ENCODE measurements around the gene ENPP5.
"Not testable (repeated sequence)": the region's sequence is repeated elsewhere in the genome, so short reads cannot be mapped to it uniquely, and the experiment has no call there.

The ENPP5 gene

GRCh38 chr6:46136831-46137230 is 33.9 kb downstream of the ENPP5 start:
- Histone ChIP-seq H3K9ac (ENCODE audit: low read depth in 1 of 2, low read length in 2 of 2) (no peak overlapping the region), H3K27ac (ENCODE audit: low read depth, low read length) (no peak overlapping the region), H3K9me3 (ENCODE audit: control insufficient read depth in 1 of 2, low read length in 2 of 2) (no peaks in the 10 kb centered on the region), H3K4me1 (ENCODE audit: control insufficient read depth in 1 of 2, insufficient read depth in 2 of 2, low read length in 2 of 2) (peaks cover 0 to 4% of the 10 kb centered on the region in 2 donors), H3K27me3 (ENCODE audit: control insufficient read depth in 1 of 2, insufficient read depth in 2 of 2, low read length in 2 of 2) (no peaks in the 10 kb centered on the region), H3K4me3 (ENCODE audit: low read depth in 1 of 2, low read length in 2 of 2) (no peak overlapping the region), H3K36me3 (ENCODE audit: control insufficient read depth in 1 of 2, insufficient read depth in 2 of 2, low read length in 2 of 2) (no peaks in the 10 kb centered on the region)

DNA sequence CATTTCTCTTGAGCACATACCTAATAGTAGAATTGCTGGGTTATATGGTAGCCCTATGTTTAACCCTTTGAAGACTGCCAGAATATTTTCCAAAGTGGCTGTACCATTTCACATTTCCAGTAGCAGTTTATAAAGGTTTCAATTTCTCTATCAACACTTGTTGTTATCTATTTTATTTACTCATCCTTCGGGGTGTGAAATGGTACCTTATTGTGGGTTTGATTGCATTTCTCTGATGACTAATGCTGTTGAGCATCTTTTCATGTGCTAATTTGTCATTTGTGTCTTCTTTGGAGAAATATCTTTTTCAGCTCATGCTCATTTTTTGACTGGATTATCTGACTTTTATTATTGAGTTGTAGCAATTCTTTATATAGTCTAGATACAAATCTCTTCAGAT is 35.6 kb downstream of the ENPP5 start:
- no peaks in the 10 kb centered on the region for H3K27me3 ChIP-seq (ENCODE audit: control insufficient read depth in 1 of 2, insufficient read depth in 2 of 2, low read length in 2 of 2)

GRCh38 chr6:46134216-46134615 is 36.6 kb downstream of the ENPP5 start:
- Histone ChIP-seq H3K36me3 (ENCODE audit: control insufficient read depth in 1 of 2, insufficient read depth in 2 of 2, low read length in 2 of 2) (no peaks in the 10 kb centered on the region), H3K9ac (ENCODE audit: low read depth in 1 of 2, low read length in 2 of 2) (no peak overlapping the region), H3K9me3 (ENCODE audit: control insufficient read depth in 1 of 2, low read length in 2 of 2) (no peaks in the 10 kb centered on the region), H3K27ac (ENCODE audit: low read depth, low read length) (no peak overlapping the region), H3K4me1 (ENCODE audit: control insufficient read depth in 1 of 2, insufficient read depth in 2 of 2, low read length in 2 of 2) (peaks cover 4% of the 10 kb centered on the region in 2 donors), H3K27me3 (ENCODE audit: control insufficient read depth in 1 of 2, insufficient read depth in 2 of 2, low read length in 2 of 2) (no peaks in the 10 kb centered on the region), H3K4me3 (ENCODE audit: low read depth in 1 of 2, low read length in 2 of 2) (no peak overlapping the region)

More for the DNA sequence above, 35.6 kb downstream of the ENPP5 start:
- Histone ChIP-seq H3K4me1 (ENCODE audit: control insufficient read depth in 1 of 2, insufficient read depth in 2 of 2, low read length in 2 of 2) (peaks cover 4% of the 10 kb centered on the region in 2 donors), H3K36me3 (ENCODE audit: control insufficient read depth in 1 of 2, insufficient read depth in 2 of 2, low read length in 2 of 2) (no peaks in the 10 kb centered on the region), H3K9me3 (ENCODE audit: control insufficient read depth in 1 of 2, low read length in 2 of 2) (no peaks in the 10 kb centered on the region), H3K27ac (ENCODE audit: low read depth, low read length) (no peak overlapping the region), H3K4me3 (ENCODE audit: low read depth in 1 of 2, low read length in 2 of 2) (no peak overlapping the region), H3K9ac (ENCODE audit: low read depth in 1 of 2, low read length in 2 of 2) (no peak overlapping the region)

GRCh38 chr6:46131291-46131690 is 39.5 kb downstream of the ENPP5 start:
- H3K27me3 ChIP-seq (ENCODE audit: control insufficient read depth in 1 of 2, insufficient read depth in 2 of 2, low read length in 2 of 2); H3K4me3 ChIP-seq (ENCODE audit: low read depth in 1 of 2, low read length in 2 of 2); H3K9ac ChIP-seq (ENCODE audit: low read depth in 1 of 2, low read length in 2 of 2); H3K27ac ChIP-seq (ENCODE audit: low read depth, low read length); H3K36me3 ChIP-seq (ENCODE audit: control insufficient read depth in 1 of 2, insufficient read depth in 2 of 2, low read length in 2 of 2); H3K9me3 ChIP-seq (ENCODE audit: control insufficient read depth in 1 of 2, low read length in 2 of 2): not testable (repeated sequence)
- H3K4me1 ChIP-seq (ENCODE audit: control insufficient read depth in 1 of 2, insufficient read depth in 2 of 2, low read length in 2 of 2) = peaks cover 9 to 17% of the 10 kb centered on the region in 2 donors

DNA sequence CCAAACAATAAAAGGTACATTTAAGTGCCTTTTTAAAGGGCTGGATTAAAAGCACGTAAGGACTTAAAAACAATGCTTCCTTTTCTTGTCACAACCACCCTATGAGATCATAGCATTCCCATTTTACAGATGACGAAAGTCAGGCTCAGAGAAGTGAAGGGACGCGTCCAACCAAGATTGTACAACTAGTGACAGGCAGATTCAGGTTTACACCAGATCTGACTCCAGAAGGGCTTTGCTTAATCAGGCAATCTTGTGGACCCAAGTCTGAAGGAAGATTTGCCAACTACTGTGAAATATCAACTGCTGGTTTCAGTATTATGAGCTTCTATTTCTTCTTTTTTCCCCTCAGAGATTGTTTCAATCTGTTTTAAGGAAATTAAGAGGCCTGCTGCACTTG is 40.1 kb downstream of the ENPP5 start:
- Histone ChIP-seq H3K4me1 (ENCODE audit: control insufficient read depth in 1 of 2, insufficient read depth in 2 of 2, low read length in 2 of 2) (peaks cover 9 to 17% of the 10 kb centered on the region in 2 donors), H3K9me3 (ENCODE audit: control insufficient read depth in 1 of 2, low read length in 2 of 2) (no peaks in the 10 kb centered on the region), H3K9ac (ENCODE audit: low read depth in 1 of 2, low read length in 2 of 2) (peak overlapping the region; percentile 77 to 93), H3K36me3 (ENCODE audit: control insufficient read depth in 1 of 2, insufficient read depth in 2 of 2, low read length in 2 of 2) (no peaks in the 10 kb centered on the region), H3K27ac (ENCODE audit: low read depth, low read length) (no peak overlapping the region), H3K4me3 (ENCODE audit: low read depth in 1 of 2, low read length in 2 of 2) (peak overlapping the region; percentile 89 to 95), H3K27me3 (ENCODE audit: control insufficient read depth in 1 of 2, insufficient read depth in 2 of 2, low read length in 2 of 2) (no peaks in the 10 kb centered on the region)

GRCh38 chr6:46129629-46130511 is 40.9 kb downstream of the ENPP5 start, which contains the start of gene ENPP4:
Gene ENPP4 (plus strand): TSS chr6:46129989. CDS start chr6:46139584, 9,595 bp downstream.
- H3K27me3 ChIP-seq (ENCODE audit: control insufficient read depth in 1 of 2, insufficient read depth in 2 of 2, low read length in 2 of 2) = no peaks in the 10 kb centered on the region
- peak within 1 kb of the TSS; percentile 85 to 93 for H3K9ac ChIP-seq (ENCODE audit: low read depth in 1 of 2, low read length in 2 of 2)
- peak within 1 kb of the TSS; percentile 89 to 95 for H3K4me3 ChIP-seq (ENCODE audit: low read depth in 1 of 2, low read length in 2 of 2)
- peak within 1 kb of the TSS; percentile 39 for H3K27ac ChIP-seq (ENCODE audit: low read depth, low read length)
- no peaks in the 10 kb centered on the region for H3K36me3 ChIP-seq (ENCODE audit: control insufficient read depth in 1 of 2, insufficient read depth in 2 of 2, low read length in 2 of 2)
- H3K4me1 ChIP-seq (ENCODE audit: control insufficient read depth in 1 of 2, insufficient read depth in 2 of 2, low read length in 2 of 2) = peaks cover 9 to 17% of the 10 kb centered on the region in 2 donors
- H3K9me3 ChIP-seq (ENCODE audit: control insufficient read depth in 1 of 2, low read length in 2 of 2) = no peaks in the 10 kb centered on the region

GRCh38 chr6:46129291-46129628 is 41.5 kb downstream of the ENPP5 start:
- no peaks in the 10 kb centered on the region for H3K27me3 ChIP-seq (ENCODE audit: control insufficient read depth in 1 of 2, insufficient read depth in 2 of 2, low read length in 2 of 2)
- H3K9ac ChIP-seq (ENCODE audit: low read depth in 1 of 2, low read length in 2 of 2) = peak overlapping the region; percentile 85 to 93
- no peaks in the 10 kb centered on the region for H3K36me3 ChIP-seq (ENCODE audit: control insufficient read depth in 1 of 2, insufficient read depth in 2 of 2, low read length in 2 of 2)
- no peak overlapping the region for H3K27ac ChIP-seq (ENCODE audit: low read depth, low read length)
- H3K4me3 ChIP-seq (ENCODE audit: low read depth in 1 of 2, low read length in 2 of 2) = peak overlapping the region; percentile 89 to 95
- H3K4me1 ChIP-seq (ENCODE audit: control insufficient read depth in 1 of 2, insufficient read depth in 2 of 2, low read length in 2 of 2) = peaks cover 9 to 16% of the 10 kb centered on the region in 2 donors
- H3K9me3 ChIP-seq (ENCODE audit: control insufficient read depth in 1 of 2, low read length in 2 of 2) = no peaks in the 10 kb centered on the region

- Histone ChIP-seq H3K4me3 (ENCODE audit: low read depth in 1 of 2, low read length in 2 of 2) (peak overlapping the region in 1 of 2 donors; percentile 95), H3K9ac (ENCODE audit: low read depth in 1 of 2, low read length in 2 of 2) (no peak overlapping the region), H3K27ac (ENCODE audit: low read depth, low read length) (no peak overlapping the region)
Observed at GRCh38 chr6:46128476-46128875, 42.3 kb downstream of the ENPP5 start.

DNA sequence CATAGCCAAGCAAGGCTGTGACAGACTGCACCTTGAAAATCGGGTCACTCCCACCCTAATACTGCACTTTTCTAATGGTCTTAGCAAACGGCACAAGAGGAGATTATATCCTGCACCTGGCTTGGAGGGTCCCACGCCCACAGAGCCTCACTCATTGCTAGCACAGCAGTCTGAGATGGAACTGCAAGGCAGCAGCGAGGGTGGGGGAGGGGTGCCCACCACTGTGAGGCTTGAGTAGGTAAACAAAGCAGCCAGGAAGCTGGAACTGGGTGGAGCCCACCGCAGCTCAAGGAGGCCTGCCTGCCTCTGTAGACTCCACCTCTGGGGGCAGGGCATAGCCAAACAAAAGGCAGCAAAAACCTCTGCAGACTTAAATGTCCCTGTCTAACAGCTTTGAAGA is 51.1 kb downstream of the ENPP5 start:
- H3K27me3 ChIP-seq (ENCODE audit: control insufficient read depth in 1 of 2, insufficient read depth in 2 of 2, low read length in 2 of 2); H3K36me3 ChIP-seq (ENCODE audit: control insufficient read depth in 1 of 2, insufficient read depth in 2 of 2, low read length in 2 of 2); H3K27ac ChIP-seq (ENCODE audit: low read depth, low read length); H3K4me1 ChIP-seq (ENCODE audit: control insufficient read depth in 1 of 2, insufficient read depth in 2 of 2, low read length in 2 of 2); H3K4me3 ChIP-seq (ENCODE audit: low read depth in 1 of 2, low read length in 2 of 2); H3K9me3 ChIP-seq (ENCODE audit: control insufficient read depth in 1 of 2, low read length in 2 of 2); H3K9ac ChIP-seq (ENCODE audit: low read depth in 1 of 2, low read length in 2 of 2): not testable (repeated sequence)

More at GRCh38 chr6:46128476-46128875, 42.3 kb downstream of the ENPP5 start:
- no peaks in the 10 kb centered on the region for H3K9me3 ChIP-seq (ENCODE audit: control insufficient read depth in 1 of 2, low read length in 2 of 2)
- H3K36me3 ChIP-seq (ENCODE audit: control insufficient read depth in 1 of 2, insufficient read depth in 2 of 2, low read length in 2 of 2) = no peaks in the 10 kb centered on the region
- H3K4me1 ChIP-seq (ENCODE audit: control insufficient read depth in 1 of 2, insufficient read depth in 2 of 2, low read length in 2 of 2) = peaks cover 9 to 14% of the 10 kb centered on the region in 2 donors
- no peaks in the 10 kb centered on the region for H3K27me3 ChIP-seq (ENCODE audit: control insufficient read depth in 1 of 2, insufficient read depth in 2 of 2, low read length in 2 of 2)

GRCh38 chr6:46118836-46119235 is 51.9 kb downstream of the ENPP5 start:
- Histone ChIP-seq H3K4me3 (ENCODE audit: low read depth in 1 of 2, low read length in 2 of 2) (no peak overlapping the region), H3K27ac (ENCODE audit: low read depth, low read length) (no peak overlapping the region)

More at GRCh38 chr6:46118836-46119235, 51.9 kb downstream of the ENPP5 start:
- Histone ChIP-seq H3K36me3 (ENCODE audit: control insufficient read depth in 1 of 2, insufficient read depth in 2 of 2, low read length in 2 of 2) (no peaks in the 10 kb centered on the region), H3K4me1 (ENCODE audit: control insufficient read depth in 1 of 2, insufficient read depth in 2 of 2, low read length in 2 of 2) (no peaks in the 10 kb centered on the region), H3K9me3 (ENCODE audit: control insufficient read depth in 1 of 2, low read length in 2 of 2) (peaks cover 0 to 2% of the 10 kb centered on the region in 2 donors), H3K9ac (ENCODE audit: low read depth in 1 of 2, low read length in 2 of 2) (no peak overlapping the region), H3K27me3 (ENCODE audit: control insufficient read depth in 1 of 2, insufficient read depth in 2 of 2, low read length in 2 of 2) (no peaks in the 10 kb centered on the region)
